Neural crest cell (in vitro differentiated cells): ENCODE data around the gene CAPZA2. TPM values are rescaled to one million over a fixed set of nuclear protein-coding genes. Genes with fewer than 3 reads are reported as not detected.
"Not testable (repeated sequence)": the region's sequence is repeated elsewhere in the genome, so short reads cannot be mapped to it uniquely, and the experiment has no call there.

Experiments
- DNase-seq: peaks from one replicate; pipeline ENCODE4 v3.0.0; 2021; ENCODE audit warnings: low read depth, mixed read lengths, low spot score
- H3K27ac Mint-ChIP-seq: one replicate; pipeline ENCODE4 v1.8.0; 2021; ENCODE audit warnings: mild to moderate bottlenecking, mixed read lengths; ENCODE audit not compliant: unreplicated experiment
- H3K27me3 Mint-ChIP-seq: 2 replicates; pipeline ENCODE4 v1.8.0; 2021; ENCODE audit warnings: low read depth, mild to moderate bottlenecking, mixed read lengths
- H3K36me3 Mint-ChIP-seq: 2 replicates; pipeline ENCODE4 v1.8.0; 2021; ENCODE audit warnings: low read depth, mild to moderate bottlenecking, mixed read lengths
- H3K4me1 Mint-ChIP-seq: 2 replicates; pipeline ENCODE4 v1.8.0; 2021; ENCODE audit warnings: mixed read lengths
- H3K4me3 Mint-ChIP-seq: one replicate; pipeline ENCODE4 v1.8.0; 2021; ENCODE audit warnings: mild to moderate bottlenecking, mixed read lengths
- H3K9me3 Mint-ChIP-seq: 2 replicates; pipeline ENCODE4 v1.8.0; 2021; ENCODE audit warnings: mixed read lengths
- total RNA-seq: library from RNA; stranded (reverse); gene quantifications from 2 replicates; pipeline ENCODE4 v1.2.1, GENCODE V29; 2021
- TF ChIP-seq, protein P1 (sequence below): fragments of 200-600 bp; sonication (generic); conservative IDR thresholded peaks from 2 replicates; pipeline ENCODE4 v1.5.0; 2021; ENCODE audit warnings: antibody characterized with exemption, mild to moderate bottlenecking

The CAPZA2 gene
- total RNA-seq, 1 donor from 2014 or later, result 115 TPM

DNA sequence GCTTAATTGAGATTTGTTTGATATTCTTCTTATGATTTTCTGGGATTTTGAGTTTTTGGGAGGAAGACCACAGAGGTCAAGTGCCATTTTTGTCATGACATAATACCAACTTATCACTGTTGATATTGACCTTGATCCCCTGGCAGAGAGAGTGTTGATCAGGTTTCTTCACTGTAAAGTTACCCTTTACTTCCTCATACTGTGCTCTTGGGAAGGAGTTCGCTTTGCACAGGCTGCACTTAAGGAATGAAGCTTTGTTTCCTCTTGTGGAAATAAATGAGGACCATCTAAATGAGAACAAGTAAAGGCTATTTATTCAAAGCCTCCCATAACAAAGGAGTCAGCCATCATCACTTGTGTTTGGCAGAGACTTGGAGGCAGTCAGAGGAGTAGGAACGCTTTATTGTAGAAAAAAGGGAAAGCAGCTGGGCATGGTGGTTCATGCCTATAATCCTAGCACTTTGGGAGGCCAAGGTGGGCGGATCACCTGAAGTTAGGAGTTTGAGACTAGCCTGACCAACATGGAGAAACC, 107.0 kb downstream of the CAPZA2 start:
- no peak for DNase-seq
- Mint-ChIP-seq H3K27ac (no peak overlapping the region), H3K4me1 (peaks cover 40% of the 10 kb centered on the region), H3K4me3 (no peak overlapping the region), H3K9me3 (no peaks in the 10 kb centered on the region), H3K36me3 (no peaks in the 10 kb centered on the region), H3K27me3 (no peaks in the 10 kb centered on the region)
- TF ChIP-seq, protein P1, sequence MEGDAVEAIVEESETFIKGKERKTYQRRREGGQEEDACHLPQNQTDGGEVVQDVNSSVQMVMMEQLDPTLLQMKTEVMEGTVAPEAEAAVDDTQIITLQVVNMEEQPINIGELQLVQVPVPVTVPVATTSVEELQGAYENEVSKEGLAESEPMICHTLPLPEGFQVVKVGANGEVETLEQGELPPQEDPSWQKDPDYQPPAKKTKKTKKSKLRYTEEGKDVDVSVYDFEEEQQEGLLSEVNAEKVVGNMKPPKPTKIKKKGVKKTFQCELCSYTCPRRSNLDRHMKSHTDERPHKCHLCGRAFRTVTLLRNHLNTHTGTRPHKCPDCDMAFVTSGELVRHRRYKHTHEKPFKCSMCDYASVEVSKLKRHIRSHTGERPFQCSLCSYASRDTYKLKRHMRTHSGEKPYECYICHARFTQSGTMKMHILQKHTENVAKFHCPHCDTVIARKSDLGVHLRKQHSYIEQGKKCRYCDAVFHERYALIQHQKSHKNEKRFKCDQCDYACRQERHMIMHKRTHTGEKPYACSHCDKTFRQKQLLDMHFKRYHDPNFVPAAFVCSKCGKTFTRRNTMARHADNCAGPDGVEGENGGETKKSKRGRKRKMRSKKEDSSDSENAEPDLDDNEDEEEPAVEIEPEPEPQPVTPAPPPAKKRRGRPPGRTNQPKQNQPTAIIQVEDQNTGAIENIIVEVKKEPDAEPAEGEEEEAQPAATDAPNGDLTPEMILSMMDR, result no peak

DNA sequence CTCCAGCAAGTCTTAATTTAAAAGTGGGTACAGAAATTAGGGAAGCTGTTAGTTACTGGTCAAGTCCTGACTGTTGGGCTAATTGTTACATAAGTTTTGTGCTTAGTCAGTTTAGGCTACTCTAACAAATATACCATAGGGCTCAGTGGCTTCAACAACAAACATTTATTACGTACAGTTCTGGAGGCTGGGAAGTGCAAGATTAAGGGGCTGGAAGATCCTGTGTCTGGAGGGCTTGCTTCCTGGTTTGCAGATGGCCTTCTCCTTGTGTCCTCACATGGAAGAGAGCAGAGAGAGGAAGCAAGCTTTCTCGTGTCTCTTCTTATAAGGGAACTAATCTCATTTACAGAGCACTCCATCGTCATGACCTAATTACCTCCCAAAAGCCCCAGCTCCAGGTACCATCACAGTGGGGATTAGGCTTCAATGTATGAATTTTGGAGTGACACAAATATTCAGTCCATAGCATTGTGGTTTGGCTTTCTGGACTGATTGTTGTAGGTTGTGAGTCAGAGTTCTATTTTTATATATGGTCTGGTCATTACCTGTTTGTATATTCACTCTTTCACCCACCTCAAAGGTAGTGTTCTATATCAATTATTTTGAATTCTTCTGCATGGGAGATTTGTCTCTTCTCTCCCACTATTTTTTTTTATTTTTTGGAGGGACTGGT, 108.0 kb downstream of the CAPZA2 start:
- H3K4me1 Mint-ChIP-seq, result peaks cover 40% of the 10 kb centered on the region
- H3K36me3 Mint-ChIP-seq, result peaks cover 2% of the 10 kb centered on the region
- no peak overlapping the region for H3K4me3 Mint-ChIP-seq
- no peak overlapping the region for H3K27ac Mint-ChIP-seq
- no peaks in the 10 kb centered on the region for H3K27me3 Mint-ChIP-seq
- peaks cover 3% of the 10 kb centered on the region for H3K9me3 Mint-ChIP-seq
- DNase-seq, result no peak
- TF ChIP-seq, protein P1, result no peak

DNA sequence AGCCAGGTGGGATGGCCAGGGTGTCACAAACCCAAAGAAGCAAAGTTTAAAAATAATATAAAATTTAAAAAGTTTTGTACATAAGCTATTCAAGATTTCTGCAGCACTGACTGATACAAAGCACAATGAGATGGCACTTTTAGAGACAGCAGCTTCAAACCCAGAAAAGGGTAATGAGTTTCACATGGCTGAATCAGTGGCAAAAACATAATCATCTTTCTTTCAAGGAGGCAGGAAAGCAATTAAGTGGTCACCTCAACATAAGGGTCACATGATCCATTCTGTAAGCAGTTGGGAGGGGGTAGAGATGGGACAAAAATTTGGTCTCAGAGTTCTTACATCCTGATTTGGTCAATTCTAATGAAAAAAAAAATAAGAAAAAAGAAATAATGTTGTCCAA, 108.8 kb downstream of the CAPZA2 start:
- peaks cover 40% of the 10 kb centered on the region for H3K4me1 Mint-ChIP-seq
- H3K36me3 Mint-ChIP-seq, H3K4me3 Mint-ChIP-seq, DNase-seq, H3K9me3 Mint-ChIP-seq, H3K27me3 Mint-ChIP-seq: not testable (repeated sequence)
- H3K27ac Mint-ChIP-seq, result peak overlapping the region; percentile 39

Other genes with a start within 250 kb of the CAPZA2 start
- 3.4 and 4.0 TPM in 2 replicates for gene MET, start 190.4 kb upstream of the CAPZA2 start, total RNA-seq
- 22.4 and 25.5 TPM in 2 replicates for gene ST7, start 90.9 kb downstream of the CAPZA2 start, total RNA-seq